Heart right ventricle (tissue), 16 donors: ENCODE data around the gene ANXA4. TPM values are rescaled to one million over a fixed set of nuclear protein-coding genes. Genes with fewer than 3 reads are reported as not detected.

Source experiments
- ATAC-seq, 8 donors: fragments of 200-7000 bp; cut with Tn5 transposase; one replicate each; pipeline ENCODE4 v1.9.1; 2020; ENCODE audit warnings: mild to moderate bottlenecking in 8 of 8, moderate library complexity in 8 of 8, moderate number of reproducible peaks in 1 of 8
- DNase-seq, 2 donors: peaks; one replicate each; pipeline ENCODE4 v3.0.0-alpha.2; 2020
- H3K27ac ChIP-seq, 10 donors: fragments of 200-600 bp; sonication (generic) in 2 of 10; one replicate each; pipeline versions ENCODE4 v1.5.0 to v1.8.0; 2020 to 2022; ENCODE audit warnings: mild to moderate bottlenecking in 3 of 10
- H3K27me3 ChIP-seq, 7 donors: fragments of 200-600 bp; one replicate each; pipeline ENCODE4 v1.8.0; 2021 to 2022; ENCODE audit warnings: mild to moderate bottlenecking in 2 of 7
- H3K36me3 ChIP-seq, 9 donors: fragments of 200-600 bp; sonication (generic) in 1 of 9; one replicate each; pipeline versions ENCODE4 v1.5.0 to v1.8.0; 2020 to 2022; ENCODE audit warnings: mild to moderate bottlenecking in 2 of 9
- H3K4me1 ChIP-seq, 9 donors: fragments of 200-600 bp; sonication (generic) in 1 of 9; one replicate each; pipeline versions ENCODE4 v1.5.0 to v1.8.0; 2020 to 2022; ENCODE audit warnings: mild to moderate bottlenecking in 4 of 9
- H3K4me3 ChIP-seq, 10 donors: fragments of 200-600 bp; sonication (generic) in 2 of 10; one replicate each; pipeline versions ENCODE4 v1.5.0 to v1.8.0; 2020 to 2022; ENCODE audit warnings: mild to moderate bottlenecking in 7 of 10, moderate library complexity in 2 of 10
- H3K9me3 ChIP-seq, 11 donors: fragments of 200-600 bp in 10 of 11; sonication (generic) in 2 of 11; one replicate each; pipeline versions ENCODE4 v1.5.0 to v1.8.0; 2013 to 2022; ENCODE audit warnings: mild to moderate bottlenecking in 2 of 11, control low read depth in 1 of 11, moderate library complexity in 1 of 11
- WGBS, 2 donors: extraction: QIAGEN DNeasy Blood & Tissue Kit; methylation state at CpG; one replicate each; pipeline ENCODE4 v1.1.7; 2013; ENCODE audit warnings: inconsistent platforms in 1 of 2; 5-methylcytosine and 5-hydroxymethylcytosine counted together
- intact Hi-C, 10 donors: fragments of 100-400 bp; cut with DNase I; formaldehyde crosslinking; loops; one replicate each; pipeline versions ENCODE4 v1.11.1 to v1.14.2; 2022
- polyA plus RNA-seq, 2 donors: library from polyadenylated mRNA; stranded (reverse); fragments of 200-250 nt; gene quantifications; one replicate each; pipeline ENCODE4 v1.2.3, GENCODE V29; 2013
- total RNA-seq, 10 donors: library from RNA; stranded (reverse); fragmentation: NEBNext Ultra II Directional in 3 of 10; extraction: Animal tissue kit (Norgen Biotek cat#: 25700) in 3 of 10; gene quantifications; one replicate each; pipeline versions ENCODE4 v1.2.1 to v1.2.4, GENCODE V29; 2021 to 2023
- TF ChIP-seq, protein P1 (sequence below), 9 donors: fragments of 200-600 bp; sonication (generic) in 2 of 9; IDR thresholded peaks; one replicate each; pipeline versions ENCODE4 v1.5.0 to v1.8.0; 2021 to 2022; ENCODE audit warnings: antibody characterized with exemption in 9 of 9, mild to moderate bottlenecking in 5 of 9, moderate library complexity in 1 of 9
- donor health status: Arrhythmogenic right ventricular cardiomyopathy.
- donor health status: ischemic (EF 13 %, LVEDD 7.1; RV severe dilation, severe dysfunction).
- donor health status: healthy with polysubstance abuse.
- donor health status: DM: no; HTN: yes; CAD: no.
- donor health status: DM: no; HTN: no; CAD: no.
- donor health status: ischemic (EF 25% LVEDD 6.9; RV normal size, moderate dysfunction).
- donor health status: ischemic (EF 25% LVEDD 5.7; RV mildly dilated, moderate dysfunction).
- donor health status: healthy.
- donor health status: DM: yes; HTN: yes; CAD: no.
- donor health status: Ischemic cardiomyopathy.
- donor health status: ischemic (EF 35%, LVEDD 5.7; RV mildly dilated, moderate dysfunction).
- donor health status: nonischemic (EF 11% LVEDD 7.7; RV severe dilation, severe dysfunction).
- donor health status: DM: yes; HTN: yes; CAD: no.
- donor health status: PGD.
- donor health status: ischemic (EF 29% LVEDD 5.4; RV normal size, mild dysfunction).
- donor health status: nonischemic (EF 23%, LVEDD 6.1; RV moderate dilation, normal function).

ANXA4 gene
- total and polyA plus RNA-seq, 12 donors, result 12.0 to 36.7 (median 22.6) TPM

DNA sequence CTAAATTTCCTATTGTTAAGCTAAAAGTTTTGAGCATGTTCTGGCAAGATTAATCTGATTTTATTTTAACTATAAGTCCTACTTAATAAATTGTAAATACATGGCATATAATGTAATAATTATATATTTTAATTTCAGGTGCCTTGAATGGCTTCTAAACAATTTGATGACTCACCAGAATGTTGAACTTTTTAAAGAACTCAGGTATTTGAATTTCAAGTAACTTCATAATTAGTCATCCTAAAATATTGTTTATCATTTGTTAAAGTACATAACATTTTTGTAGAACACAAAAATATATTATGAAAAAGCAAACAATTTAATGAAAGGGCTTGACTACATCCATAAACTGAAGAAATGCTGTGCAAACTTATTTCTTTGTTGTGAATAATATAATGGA is 102.1 kb downstream of the ANXA4 start:
- TF ChIP-seq, protein P1, sequence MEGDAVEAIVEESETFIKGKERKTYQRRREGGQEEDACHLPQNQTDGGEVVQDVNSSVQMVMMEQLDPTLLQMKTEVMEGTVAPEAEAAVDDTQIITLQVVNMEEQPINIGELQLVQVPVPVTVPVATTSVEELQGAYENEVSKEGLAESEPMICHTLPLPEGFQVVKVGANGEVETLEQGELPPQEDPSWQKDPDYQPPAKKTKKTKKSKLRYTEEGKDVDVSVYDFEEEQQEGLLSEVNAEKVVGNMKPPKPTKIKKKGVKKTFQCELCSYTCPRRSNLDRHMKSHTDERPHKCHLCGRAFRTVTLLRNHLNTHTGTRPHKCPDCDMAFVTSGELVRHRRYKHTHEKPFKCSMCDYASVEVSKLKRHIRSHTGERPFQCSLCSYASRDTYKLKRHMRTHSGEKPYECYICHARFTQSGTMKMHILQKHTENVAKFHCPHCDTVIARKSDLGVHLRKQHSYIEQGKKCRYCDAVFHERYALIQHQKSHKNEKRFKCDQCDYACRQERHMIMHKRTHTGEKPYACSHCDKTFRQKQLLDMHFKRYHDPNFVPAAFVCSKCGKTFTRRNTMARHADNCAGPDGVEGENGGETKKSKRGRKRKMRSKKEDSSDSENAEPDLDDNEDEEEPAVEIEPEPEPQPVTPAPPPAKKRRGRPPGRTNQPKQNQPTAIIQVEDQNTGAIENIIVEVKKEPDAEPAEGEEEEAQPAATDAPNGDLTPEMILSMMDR (IDR thresholded peaks at IDR 0.05), result no peak
- no peak for ATAC-seq
- H3K27me3 ChIP-seq, result no peaks in the 10 kb centered on the region
- H3K4me1 ChIP-seq, result no peaks in the 10 kb centered on the region
- H3K9me3 ChIP-seq, result no peaks in the 10 kb centered on the region
- no peak overlapping the region for H3K27ac ChIP-seq
- peaks cover 0 to 92% (median 18%) of the 10 kb centered on the region in 9 donors for H3K36me3 ChIP-seq
- intact Hi-C loops, result no loop called here
- no peak overlapping the region for H3K4me3 ChIP-seq
- DNase-seq, result no peak

DNA sequence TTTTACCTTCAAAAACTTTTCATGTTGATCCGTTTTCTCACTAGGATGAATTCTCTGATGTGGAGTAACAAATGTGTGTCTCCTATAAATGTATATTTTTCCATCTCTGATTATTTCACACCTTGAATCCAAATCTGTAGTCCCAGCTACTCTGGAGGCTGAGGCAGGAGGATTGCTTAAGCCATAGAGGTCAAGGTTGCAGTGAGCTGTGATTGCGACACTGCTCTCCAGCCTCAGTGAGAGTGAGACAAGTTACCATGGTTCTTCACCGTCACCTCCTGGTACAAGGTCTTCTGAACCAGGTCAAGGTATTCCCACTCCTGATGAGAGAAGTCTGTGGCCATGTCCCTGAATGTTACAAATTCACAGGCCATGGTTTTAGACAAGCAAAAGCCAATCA is 102.6 kb downstream of the ANXA4 start:
- no peak overlapping the region for H3K4me3 ChIP-seq
- no peaks in the 10 kb centered on the region for H3K4me1 ChIP-seq
- intact Hi-C loops, result no loop called here
- peaks cover 0 to 92% (median 18%) of the 10 kb centered on the region in 9 donors for H3K36me3 ChIP-seq
- no peaks in the 10 kb centered on the region for H3K27me3 ChIP-seq
- ATAC-seq, result no peak
- no peak for DNase-seq
- no peaks in the 10 kb centered on the region for H3K9me3 ChIP-seq
- TF ChIP-seq, protein P1 (IDR thresholded peaks at IDR 0.05), result no peak
- 96 to 97% methylated on average over 3 of the region's 3 CpGs for WGBS, 2 donors
- no peak overlapping the region for H3K27ac ChIP-seq

DNA sequence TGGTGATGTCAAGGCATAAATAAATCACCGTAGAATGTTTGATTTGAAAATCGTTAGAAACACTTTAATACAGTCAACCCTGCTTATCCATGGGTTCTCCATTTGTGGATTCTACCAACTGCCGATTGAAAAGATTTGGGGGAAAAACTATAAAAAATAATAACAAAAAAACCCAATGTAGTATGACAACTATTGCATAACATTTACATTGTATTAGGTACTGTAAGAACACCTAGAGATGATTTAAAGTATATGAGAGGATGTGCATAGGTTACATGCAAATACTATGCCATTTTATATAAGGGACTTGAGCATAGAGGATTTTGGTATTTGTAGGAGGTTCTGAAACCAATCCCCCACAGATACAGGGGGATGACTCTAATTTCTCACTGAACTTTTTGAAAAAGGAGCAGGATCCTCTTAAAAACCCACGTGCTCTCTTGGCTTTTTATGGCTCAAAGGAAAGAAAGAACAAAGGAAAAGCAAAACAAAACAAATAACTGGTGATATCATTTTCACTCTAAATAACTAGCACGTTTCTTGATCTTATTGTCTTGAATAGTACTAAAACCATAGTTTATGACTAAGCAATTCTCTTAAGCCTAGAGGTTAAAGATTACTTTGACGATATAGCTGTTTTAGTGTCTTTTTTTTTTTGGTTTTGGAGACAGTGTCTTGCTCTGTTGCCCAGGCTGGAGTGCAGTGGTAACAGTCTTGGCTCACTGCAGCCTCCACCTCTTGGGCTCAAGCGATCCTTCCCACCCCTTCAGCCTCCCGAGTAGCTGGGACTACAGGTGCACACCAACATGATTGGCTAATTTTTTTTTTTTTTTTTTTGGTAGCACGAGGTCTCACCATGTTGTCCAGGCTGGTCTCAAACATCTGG is 104.5 kb downstream of the ANXA4 start:
- H3K4me3 ChIP-seq, result no peak overlapping the region
- WGBS, 2 donors, result 90 to 92% methylated on average over 9 of the region's 9 CpGs
- no peaks in the 10 kb centered on the region for H3K27me3 ChIP-seq
- no peak overlapping the region for H3K27ac ChIP-seq
- TF ChIP-seq, protein P1 (IDR thresholded peaks at IDR 0.05), result no peak
- H3K9me3 ChIP-seq, result no peaks in the 10 kb centered on the region
- no peak for DNase-seq
- H3K36me3 ChIP-seq, result peaks cover 0 to 92% (median 18%) of the 10 kb centered on the region in 9 donors
- intact Hi-C loops, result no loop called here
- no peak for ATAC-seq
- H3K4me1 ChIP-seq, result no peaks in the 10 kb centered on the region

DNA sequence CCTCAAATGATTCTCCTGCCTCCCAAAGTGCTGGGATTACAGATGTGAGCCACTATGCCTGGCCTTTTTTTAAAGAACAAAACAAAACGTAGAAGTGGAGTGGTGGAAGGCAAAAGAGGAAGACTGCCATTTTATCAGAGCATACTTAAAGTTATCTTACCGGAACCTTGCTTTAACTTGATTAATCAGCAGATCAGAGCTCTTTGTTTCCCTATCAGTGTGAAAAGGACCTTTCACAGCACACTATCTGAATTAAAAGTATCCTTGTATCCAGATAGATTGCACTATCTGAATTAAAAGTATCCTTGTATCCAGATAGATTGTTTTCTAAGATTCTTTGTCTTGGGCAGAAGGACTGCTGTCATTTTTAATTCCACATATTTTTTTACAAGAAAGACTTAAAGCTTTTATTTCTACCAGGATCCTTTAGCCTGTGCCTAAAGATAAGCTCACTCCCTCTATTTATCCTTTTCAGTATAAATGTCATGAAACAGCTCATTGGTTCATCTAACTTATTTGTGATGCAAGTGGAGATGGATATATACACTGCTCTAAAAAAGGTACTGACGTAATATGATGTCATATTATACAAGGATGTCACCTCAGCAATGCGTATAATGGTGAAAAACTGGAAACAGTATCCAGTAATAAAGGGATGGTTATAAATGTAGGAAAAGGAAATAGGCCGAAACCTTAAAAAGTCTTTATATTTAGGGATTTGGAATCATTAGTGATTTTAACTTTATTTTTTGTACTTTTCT is 105.3 kb downstream of the ANXA4 start:
- Histone ChIP-seq H3K4me3 (no peak overlapping the region), H3K36me3 (peaks cover 0 to 93% (median 18%) of the 10 kb centered on the region in 9 donors), H3K9me3 (no peaks in the 10 kb centered on the region), H3K4me1 (no peaks in the 10 kb centered on the region), H3K27me3 (no peaks in the 10 kb centered on the region), H3K27ac (no peak overlapping the region)
- intact Hi-C loops, result no loop called here
- ATAC-seq (no peak), DNase-seq (no peak)
- TF ChIP-seq, protein P1 (IDR thresholded peaks at IDR 0.05), result no peak
- WGBS, 2 donors, result 94% methylated on average over 5 of the region's 5 CpGs
